GM12878 (cell line): ENCODE data around the gene AP1G2. TPM values are rescaled to one million over a fixed set of nuclear protein-coding genes. Genes with fewer than 3 reads are reported as not detected.

Experiments
- ATF7 ChIP-seq: fragments of 450-650 bp; IDR thresholded peaks from 2 replicates; pipeline ENCODE4 v1.6.1; 2016; ENCODE audit warnings: low read depth, mild to moderate bottlenecking
- BACH1 ChIP-seq: fragments of 450-650 bp; IDR thresholded peaks from 2 replicates; pipeline ENCODE4 v1.6.1; 2017; ENCODE audit warnings: mild to moderate bottlenecking, borderline replicate concordance
- BMI1 ChIP-seq: fragments of 450-650 bp; IDR thresholded peaks from 2 replicates; pipeline ENCODE4 v1.6.1; 2016; ENCODE audit warnings: mild to moderate bottlenecking, moderate library complexity, borderline replicate concordance
- CBFB ChIP-seq: IDR thresholded peaks from 2 replicates; pipeline ENCODE4 v1.6.1; 2016; ENCODE audit warnings: antibody characterized with exemption, low read depth
- CREB1 ChIP-seq: IDR thresholded peaks from 2 replicates; pipeline ENCODE4 v1.6.1; 2012; ENCODE audit warnings: low read depth, mild to moderate bottlenecking, inconsistent platforms
- EED ChIP-seq: sonication (generic); IDR thresholded peaks from 2 replicates; pipeline ENCODE4 v1.6.1; 2016; ENCODE audit warnings: antibody characterized with exemption, low read depth
- EP300 ChIP-seq, 2 experiments: fragments of 150-350 bp in 1 of 2; IDR thresholded peaks; 2 replicates each; pipeline ENCODE4 v1.6.1; 2011 to 2012; ENCODE audit warnings: low read depth in 2 of 2, low read length in 2 of 2, borderline replicate concordance in 1 of 2, improper control_type of control experiment in 1 of 2, inconsistent platforms in 1 of 2; ENCODE audit not compliant: control insufficient read depth in 1 of 2
- GATAD2B ChIP-seq: fragments of 450-650 bp; conservative IDR thresholded peaks from 2 replicates; pipeline ENCODE4 v1.6.1; 2017; ENCODE audit warnings: low read depth, mild to moderate bottlenecking, moderate library complexity
- MEF2A ChIP-seq: IDR thresholded peaks from 2 replicates; pipeline ENCODE4 v1.6.1; 2011; ENCODE audit warnings: low read depth, mild to moderate bottlenecking, low read length, moderate library complexity; ENCODE audit not compliant: insufficient read depth
- MEF2B ChIP-seq: fragments of 450-650 bp; IDR thresholded peaks from 2 replicates; pipeline ENCODE4 v1.6.1; 2018; ENCODE audit warnings: mild to moderate bottlenecking, moderate library complexity; ENCODE audit not compliant: partially characterized antibody, poor library complexity, severe bottlenecking
- MTA2 ChIP-seq: fragments of 450-650 bp; IDR thresholded peaks from 2 replicates; pipeline ENCODE4 v1.6.1; 2016; ENCODE audit warnings: low read depth, mild to moderate bottlenecking, moderate library complexity
- NFIC ChIP-seq: IDR thresholded peaks from 2 replicates; pipeline ENCODE4 v1.6.1; 2012; ENCODE audit warnings: low read depth, mild to moderate bottlenecking, inconsistent platforms, low read length, moderate library complexity
- POLR2A ChIP-seq: IDR thresholded peaks from 2 replicates; pipeline ENCODE4 v1.6.1; 2011; ENCODE audit warnings: low read depth, mild to moderate bottlenecking, low read length
- POLR2AphosphoS5 ChIP-seq: IDR thresholded peaks from 2 replicates; pipeline ENCODE4 v1.6.1; 2011; ENCODE audit warnings: mild to moderate bottlenecking, low read length, inconsistent platforms
- SPI1 ChIP-seq: IDR thresholded peaks from 2 replicates; pipeline ENCODE4 v1.6.1; 2011; ENCODE audit warnings: low read depth, mild to moderate bottlenecking, low read length, moderate library complexity, borderline replicate concordance; ENCODE audit not compliant: insufficient read depth
- ZSCAN29 ChIP-seq: fragments of 450-650 bp; IDR thresholded peaks from 2 replicates; pipeline ENCODE4 v1.6.1; 2017; ENCODE audit warnings: mild to moderate bottlenecking, moderate library complexity
- polyA plus RNA-seq, 11 experiments: library from polyadenylated mRNA; depleted of rRNA in 4 of 11; unstranded in 6 of 11; stranded (reverse) in 5 of 11; fragments of >200 nt; fragmentation: Nextera tagmentation in 4 of 11; fragmentation: Illumina TruSeq in 1 of 11; extraction: Ambion mirVana in 4 of 11; extraction: Trizol in 1 of 11; gene quantifications; 1 replicate in 1 of 11; 2 replicates in 10 of 11; pipeline versions ENCODE4 v1.2.1 to v1.2.3, GENCODE V29; 2011 to 2016; ENCODE audit warnings: inconsistent platforms in 2 of 11, missing spikeins in 2 of 11, low read depth in 1 of 11
- total RNA-seq, 4 experiments: library from RNA; depleted of rRNA in 3 of 4; stranded (reverse); fragments of >200 nt in 3 of 4; fragmentation: Illumina TruSeq in 1 of 4; extraction: Trizol in 1 of 4; gene quantifications; 2 replicates each; pipeline versions ENCODE4 v1.2.1 to v1.2.3, GENCODE V29; 2013 to 2021
- TF ChIP-seq, protein P1 (sequence below): fragments of 450-650 bp; IDR thresholded peaks from 2 replicates; pipeline ENCODE4 v1.6.1; 2018; ENCODE audit warnings: borderline replicate concordance, mild to moderate bottlenecking; ENCODE audit not compliant: partially characterized antibody
- TF ChIP-seq, protein P2 (sequence below): fragments of 450-650 bp; IDR thresholded peaks from 2 replicates; pipeline ENCODE4 v1.6.1; 2017; ENCODE audit warnings: borderline replicate concordance
- TF ChIP-seq, protein P3 (sequence below), 3 experiments: IDR thresholded peaks in 2 of 3; conservative IDR thresholded peaks in 1 of 3; 2 replicates each; pipeline ENCODE4 v1.5.1; 2011; ENCODE audit warnings: low read depth in 3 of 3, low read length in 3 of 3, mild to moderate bottlenecking in 3 of 3, control low read depth in 2 of 3, moderate library complexity in 2 of 3, inconsistent platforms in 1 of 3, mixed read lengths in 1 of 3; ENCODE audit not compliant: control insufficient read depth in 2 of 3, insufficient read depth in 1 of 3; ENCODE audit errors: extremely low read depth in 1 of 3
- TF ChIP-seq, protein P4 (sequence below): fragments of 450-650 bp; IDR thresholded peaks from 2 replicates; pipeline ENCODE4 v1.6.1; 2017; ENCODE audit warnings: mild to moderate bottlenecking, moderate library complexity

AP1G2 gene
- total and polyA plus RNA-seq, 10 of the 15 experiments (the other 5 are each of a cell fraction or from before 2014, with no cell fraction given): 41.5 to 146 (median 103) TPM

DNA sequence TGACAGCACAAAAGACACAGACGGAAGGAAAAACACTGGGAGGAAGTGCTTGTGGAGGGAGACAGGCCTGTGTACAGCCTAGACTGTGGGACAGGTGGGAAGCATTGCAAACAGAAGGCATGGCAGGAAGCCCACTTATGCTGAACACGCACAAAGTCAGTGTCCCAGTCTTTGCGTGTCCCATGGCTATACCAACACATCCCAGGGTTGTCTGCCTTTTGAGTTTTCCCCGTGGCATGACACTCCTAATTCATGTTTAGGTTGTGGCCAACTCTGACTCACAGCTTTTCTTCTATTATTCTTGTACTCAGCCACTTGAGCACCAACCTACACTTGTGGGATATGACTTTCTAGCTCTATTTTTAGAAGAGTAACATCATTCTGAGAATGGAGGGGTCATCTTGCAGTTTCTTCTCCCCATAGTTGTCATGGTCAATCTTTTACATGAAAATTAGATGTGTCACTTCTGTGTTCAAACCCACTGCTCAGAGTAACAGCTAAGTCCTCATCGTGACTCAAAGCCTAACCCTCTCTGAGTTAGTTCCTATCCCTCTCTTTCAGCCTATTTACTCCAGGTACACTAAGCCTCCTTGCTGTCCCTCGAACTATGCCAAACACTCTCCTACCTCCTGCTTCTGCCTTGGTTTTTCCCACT, 38.5 kb upstream of the AP1G2 start (continued):
- TF ChIP-seq MTA2 (peak; percentile 80; the same call in 1 of the 2 replicates), NFIC (peak; percentile 97), CREB1 (peak; percentile 63; the same call in 1 of the 2 replicates), ZSCAN29 (no peak), ATF7 (peak; percentile 92), POLR2A (peak; percentile 32; the same call in 1 of the 2 replicates), BMI1 (peak; percentile 49; the same call in 1 of the 2 replicates), MEF2A (peak; percentile 99), GATAD2B (peak; percentile 41; the same call in 1 of the 2 replicates), POLR2AphosphoS5 (peak; percentile 32; the same call in 1 of the 2 replicates), CBFB (peak; percentile 67), MEF2B (peak; percentile 86), EP300 (IDR thresholded peaks at IDR 0.05; ENCODE audit: borderline replicate concordance in 1 of 2, control insufficient read depth in 1 of 2, low read depth in 2 of 2, low read length in 2 of 2) (peak in 1 of 2 experiments; percentile 79; a peak in 1 of 4 replicates), EED (peak; percentile 92), SPI1 (peak; percentile 78), BACH1 (no peak)
- TF ChIP-seq, protein P1, sequence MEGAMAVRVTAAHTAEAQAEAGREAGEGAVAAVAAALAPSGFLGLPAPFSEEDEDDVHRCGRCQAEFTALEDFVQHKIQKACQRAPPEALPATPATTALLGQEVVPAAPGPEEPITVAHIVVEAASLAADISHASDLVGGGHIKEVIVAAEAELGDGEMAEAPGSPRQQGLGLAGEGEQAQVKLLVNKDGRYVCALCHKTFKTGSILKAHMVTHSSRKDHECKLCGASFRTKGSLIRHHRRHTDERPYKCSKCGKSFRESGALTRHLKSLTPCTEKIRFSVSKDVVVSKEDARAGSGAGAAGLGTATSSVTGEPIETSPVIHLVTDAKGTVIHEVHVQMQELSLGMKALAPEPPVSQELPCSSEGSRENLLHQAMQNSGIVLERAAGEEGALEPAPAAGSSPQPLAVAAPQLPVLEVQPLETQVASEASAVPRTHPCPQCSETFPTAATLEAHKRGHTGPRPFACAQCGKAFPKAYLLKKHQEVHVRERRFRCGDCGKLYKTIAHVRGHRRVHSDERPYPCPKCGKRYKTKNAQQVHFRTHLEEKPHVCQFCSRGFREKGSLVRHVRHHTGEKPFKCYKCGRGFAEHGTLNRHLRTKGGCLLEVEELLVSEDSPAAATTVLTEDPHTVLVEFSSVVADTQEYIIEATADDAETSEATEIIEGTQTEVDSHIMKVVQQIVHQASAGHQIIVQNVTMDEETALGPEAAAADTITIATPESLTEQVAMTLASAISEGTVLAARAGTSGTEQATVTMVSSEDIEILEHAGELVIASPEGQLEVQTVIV: no peak
- TF ChIP-seq, protein P2, sequence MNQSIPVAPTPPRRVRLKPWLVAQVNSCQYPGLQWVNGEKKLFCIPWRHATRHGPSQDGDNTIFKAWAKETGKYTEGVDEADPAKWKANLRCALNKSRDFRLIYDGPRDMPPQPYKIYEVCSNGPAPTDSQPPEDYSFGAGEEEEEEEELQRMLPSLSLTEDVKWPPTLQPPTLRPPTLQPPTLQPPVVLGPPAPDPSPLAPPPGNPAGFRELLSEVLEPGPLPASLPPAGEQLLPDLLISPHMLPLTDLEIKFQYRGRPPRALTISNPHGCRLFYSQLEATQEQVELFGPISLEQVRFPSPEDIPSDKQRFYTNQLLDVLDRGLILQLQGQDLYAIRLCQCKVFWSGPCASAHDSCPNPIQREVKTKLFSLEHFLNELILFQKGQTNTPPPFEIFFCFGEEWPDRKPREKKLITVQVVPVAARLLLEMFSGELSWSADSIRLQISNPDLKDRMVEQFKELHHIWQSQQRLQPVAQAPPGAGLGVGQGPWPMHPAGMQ: peak; percentile 19; the same call in 1 of the 2 replicates
- TF ChIP-seq, protein P3, sequence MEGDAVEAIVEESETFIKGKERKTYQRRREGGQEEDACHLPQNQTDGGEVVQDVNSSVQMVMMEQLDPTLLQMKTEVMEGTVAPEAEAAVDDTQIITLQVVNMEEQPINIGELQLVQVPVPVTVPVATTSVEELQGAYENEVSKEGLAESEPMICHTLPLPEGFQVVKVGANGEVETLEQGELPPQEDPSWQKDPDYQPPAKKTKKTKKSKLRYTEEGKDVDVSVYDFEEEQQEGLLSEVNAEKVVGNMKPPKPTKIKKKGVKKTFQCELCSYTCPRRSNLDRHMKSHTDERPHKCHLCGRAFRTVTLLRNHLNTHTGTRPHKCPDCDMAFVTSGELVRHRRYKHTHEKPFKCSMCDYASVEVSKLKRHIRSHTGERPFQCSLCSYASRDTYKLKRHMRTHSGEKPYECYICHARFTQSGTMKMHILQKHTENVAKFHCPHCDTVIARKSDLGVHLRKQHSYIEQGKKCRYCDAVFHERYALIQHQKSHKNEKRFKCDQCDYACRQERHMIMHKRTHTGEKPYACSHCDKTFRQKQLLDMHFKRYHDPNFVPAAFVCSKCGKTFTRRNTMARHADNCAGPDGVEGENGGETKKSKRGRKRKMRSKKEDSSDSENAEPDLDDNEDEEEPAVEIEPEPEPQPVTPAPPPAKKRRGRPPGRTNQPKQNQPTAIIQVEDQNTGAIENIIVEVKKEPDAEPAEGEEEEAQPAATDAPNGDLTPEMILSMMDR (IDR thresholded peaks at IDR 0.05 in 2 of 3, conservative IDR thresholded peaks at IDR 0.05 in 1 of 3; ENCODE audit: control insufficient read depth in 2 of 3, extremely low read depth in 1 of 3, insufficient read depth in 1 of 3, low read depth in 3 of 3, low read length in 3 of 3): no peak
- TF ChIP-seq, protein P4, sequence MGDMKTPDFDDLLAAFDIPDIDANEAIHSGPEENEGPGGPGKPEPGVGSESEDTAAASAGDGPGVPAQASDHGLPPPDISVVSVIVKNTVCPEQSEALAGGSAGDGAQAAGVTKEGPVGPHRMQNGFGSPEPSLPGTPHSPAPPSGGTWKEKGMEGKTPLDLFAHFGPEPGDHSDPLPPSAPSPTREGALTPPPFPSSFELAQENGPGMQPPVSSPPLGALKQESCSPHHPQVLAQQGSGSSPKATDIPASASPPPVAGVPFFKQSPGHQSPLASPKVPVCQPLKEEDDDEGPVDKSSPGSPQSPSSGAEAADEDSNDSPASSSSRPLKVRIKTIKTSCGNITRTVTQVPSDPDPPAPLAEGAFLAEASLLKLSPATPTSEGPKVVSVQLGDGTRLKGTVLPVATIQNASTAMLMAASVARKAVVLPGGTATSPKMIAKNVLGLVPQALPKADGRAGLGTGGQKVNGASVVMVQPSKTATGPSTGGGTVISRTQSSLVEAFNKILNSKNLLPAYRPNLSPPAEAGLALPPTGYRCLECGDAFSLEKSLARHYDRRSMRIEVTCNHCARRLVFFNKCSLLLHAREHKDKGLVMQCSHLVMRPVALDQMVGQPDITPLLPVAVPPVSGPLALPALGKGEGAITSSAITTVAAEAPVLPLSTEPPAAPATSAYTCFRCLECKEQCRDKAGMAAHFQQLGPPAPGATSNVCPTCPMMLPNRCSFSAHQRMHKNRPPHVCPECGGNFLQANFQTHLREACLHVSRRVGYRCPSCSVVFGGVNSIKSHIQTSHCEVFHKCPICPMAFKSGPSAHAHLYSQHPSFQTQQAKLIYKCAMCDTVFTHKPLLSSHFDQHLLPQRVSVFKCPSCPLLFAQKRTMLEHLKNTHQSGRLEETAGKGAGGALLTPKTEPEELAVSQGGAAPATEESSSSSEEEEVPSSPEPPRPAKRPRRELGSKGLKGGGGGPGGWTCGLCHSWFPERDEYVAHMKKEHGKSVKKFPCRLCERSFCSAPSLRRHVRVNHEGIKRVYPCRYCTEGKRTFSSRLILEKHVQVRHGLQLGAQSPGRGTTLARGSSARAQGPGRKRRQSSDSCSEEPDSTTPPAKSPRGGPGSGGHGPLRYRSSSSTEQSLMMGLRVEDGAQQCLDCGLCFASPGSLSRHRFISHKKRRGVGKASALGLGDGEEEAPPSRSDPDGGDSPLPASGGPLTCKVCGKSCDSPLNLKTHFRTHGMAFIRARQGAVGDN: peak; percentile 32; the same call in 1 of the 2 replicates
